HepG2 (cell line): ENCODE measurements around the gene PERCC1. TPM values are rescaled to one million over a fixed set of nuclear protein-coding genes. Genes with fewer than 3 reads are reported as not detected.
A peak's percentile ranks its signal among the peaks of the same experiment; 100 is the strongest.

ENCODE experiments used
- CBX2 ChIP-seq, 2 experiments: fragments of 200-600 bp in 1 of 2; sonication (generic); formaldehyde crosslinking in 1 of 2; IDR thresholded peaks; 2 replicates each; pipeline versions ENCODE4 v1.7.0 to v1.8.1; 2018 to 2022; ENCODE audit warnings: low read depth in 2 of 2, low read length in 1 of 2, mild to moderate bottlenecking in 1 of 2, missing genetic modification reagents in 1 of 2
- GTF3A ChIP-seq: sonication (generic); formaldehyde crosslinking; conservative IDR thresholded peaks from 2 replicates; pipeline ENCODE4 v1.4.0; 2020; ENCODE audit warnings: mild to moderate bottlenecking, missing genetic modification reagents
- MXD4 ChIP-seq: IDR thresholded peaks from 2 replicates; pipeline ENCODE4 v1.6.1; 2016; ENCODE audit warnings: mild to moderate bottlenecking, missing biosample characterization, missing genetic modification reagents
- NFKB2 ChIP-seq: sonication (generic); formaldehyde crosslinking; IDR thresholded peaks from 2 replicates; pipeline ENCODE4 v1.4.0; 2020; ENCODE audit warnings: missing genetic modification reagents, borderline replicate concordance
- NONO ChIP-seq, 2 experiments: fragments of 450-650 bp in 1 of 2; sonication (generic) in 1 of 2; formaldehyde crosslinking in 1 of 2; IDR thresholded peaks in 1 of 2; conservative IDR thresholded peaks in 1 of 2; 2 replicates each; pipeline versions ENCODE4 v1.6.1 to v1.8.0; 2017 to 2022; ENCODE audit warnings: mild to moderate bottlenecking in 1 of 2, missing genetic modification reagents in 1 of 2, moderate library complexity in 1 of 2
- ZBTB42 ChIP-seq: sonication (generic); formaldehyde crosslinking; IDR thresholded peaks from 2 replicates; pipeline ENCODE4 v1.5.0; 2020; ENCODE audit warnings: mild to moderate bottlenecking, missing genetic modification reagents
- ZBTB8A ChIP-seq: sonication (generic); formaldehyde crosslinking; IDR thresholded peaks from 2 replicates; pipeline ENCODE4 v1.4.0; 2020; ENCODE audit warnings: mild to moderate bottlenecking, low read depth, missing genetic modification reagents, borderline replicate concordance
- ZC3H4 ChIP-seq: sonication (generic); formaldehyde crosslinking; IDR thresholded peaks from 2 replicates; pipeline ENCODE4 v1.4.0; 2020; ENCODE audit warnings: missing genetic modification reagents, borderline replicate concordance
- ZNF124 ChIP-seq: sonication (generic); formaldehyde crosslinking; IDR thresholded peaks from 2 replicates; pipeline ENCODE4 v1.4.0; 2020; ENCODE audit warnings: missing genetic modification reagents
- ZNF20 ChIP-seq: sonication (generic); formaldehyde crosslinking; IDR thresholded peaks from 2 replicates; pipeline ENCODE4 v1.4.0; 2020; ENCODE audit warnings: mild to moderate bottlenecking, moderate library complexity, missing genetic modification reagents
- ZNF230 ChIP-seq: sonication (generic); formaldehyde crosslinking; IDR thresholded peaks from 2 replicates; pipeline ENCODE4 v1.4.0; 2020; ENCODE audit warnings: mild to moderate bottlenecking, missing genetic modification reagents
- ZNF260 ChIP-seq: sonication (generic); formaldehyde crosslinking; IDR thresholded peaks from 2 replicates; pipeline ENCODE4 v1.4.0; 2020; ENCODE audit warnings: missing genetic modification reagents, low read depth, mild to moderate bottlenecking, borderline replicate concordance
- ZNF556 ChIP-seq: sonication (generic); formaldehyde crosslinking; IDR thresholded peaks from 2 replicates; pipeline ENCODE4 v1.4.0; 2020; ENCODE audit warnings: mild to moderate bottlenecking, missing genetic modification reagents, borderline replicate concordance
- ZNF572 ChIP-seq: sonication (generic); formaldehyde crosslinking; IDR thresholded peaks from 2 replicates; pipeline ENCODE4 v1.5.1; 2020; ENCODE audit warnings: mild to moderate bottlenecking, missing genetic modification reagents
- ZNF577 ChIP-seq: sonication (generic); formaldehyde crosslinking; IDR thresholded peaks from 2 replicates; pipeline ENCODE4 v1.4.0; 2020; ENCODE audit warnings: mild to moderate bottlenecking, low read depth, missing genetic modification reagents, borderline replicate concordance
- ZNF652 ChIP-seq: IDR thresholded peaks from 2 replicates; pipeline ENCODE4 v1.6.1; 2016; ENCODE audit warnings: low read depth, borderline replicate concordance
- ZSCAN9 ChIP-seq: IDR thresholded peaks from 2 replicates; pipeline ENCODE4 v1.6.1; 2016; ENCODE audit warnings: borderline replicate concordance
- polyA plus RNA-seq, 8 experiments: library from polyadenylated mRNA; depleted of rRNA in 3 of 8; stranded (reverse) in 7 of 8; unstranded in 1 of 8; fragments of >200 nt; fragmentation: Illumina TruSeq in 4 of 8; extraction: Trizol in 4 of 8; gene quantifications; 2 replicates each; pipeline versions ENCODE4 v1.2.1 to v1.2.3, GENCODE V29; 2011 to 2016; ENCODE audit warnings: low read depth in 4 of 8, missing spikeins in 1 of 8, mixed read lengths in 1 of 8; ENCODE audit not compliant: insufficient read depth in 1 of 8
- total RNA-seq, 5 experiments: library from RNA; depleted of rRNA; stranded (reverse); fragments of >200 nt; fragmentation: Illumina TruSeq; extraction: Trizol; gene quantifications; 2 replicates each; pipeline ENCODE4 v1.2.3, GENCODE V29; 2016; ENCODE audit warnings: low read depth in 1 of 5
- TF ChIP-seq, protein P1 (sequence below): sonication (generic); formaldehyde crosslinking; IDR thresholded peaks from 2 replicates; pipeline ENCODE4 v1.8.0; 2022; ENCODE audit warnings: missing genetic modification reagents, low read depth, mild to moderate bottlenecking, borderline replicate concordance
- TF ChIP-seq, protein P2 (sequence below): sonication (generic); formaldehyde crosslinking; IDR thresholded peaks from 2 replicates; pipeline ENCODE4 v1.5.1; 2020; ENCODE audit warnings: missing genetic modification reagents, mild to moderate bottlenecking, borderline replicate concordance
- TF ChIP-seq, protein P3 (sequence below): sonication (generic); formaldehyde crosslinking; IDR thresholded peaks from 2 replicates; pipeline ENCODE4 v1.8.1; 2023; ENCODE audit warnings: mild to moderate bottlenecking, inconsistent platforms, moderate library complexity, missing genetic modification reagents, borderline replicate concordance
- TF ChIP-seq, protein P4 (sequence below): sonication (generic); formaldehyde crosslinking; IDR thresholded peaks from 2 replicates; pipeline ENCODE4 v1.4.0; 2020; ENCODE audit warnings: mild to moderate bottlenecking, missing genetic modification reagents

Gene PERCC1
- total and polyA plus RNA-seq, 2 of the 13 experiments (the other 11 are each of a cell fraction or from before 2014, with no cell fraction given), result 0.15 TPM; not detected in 1

DNA sequence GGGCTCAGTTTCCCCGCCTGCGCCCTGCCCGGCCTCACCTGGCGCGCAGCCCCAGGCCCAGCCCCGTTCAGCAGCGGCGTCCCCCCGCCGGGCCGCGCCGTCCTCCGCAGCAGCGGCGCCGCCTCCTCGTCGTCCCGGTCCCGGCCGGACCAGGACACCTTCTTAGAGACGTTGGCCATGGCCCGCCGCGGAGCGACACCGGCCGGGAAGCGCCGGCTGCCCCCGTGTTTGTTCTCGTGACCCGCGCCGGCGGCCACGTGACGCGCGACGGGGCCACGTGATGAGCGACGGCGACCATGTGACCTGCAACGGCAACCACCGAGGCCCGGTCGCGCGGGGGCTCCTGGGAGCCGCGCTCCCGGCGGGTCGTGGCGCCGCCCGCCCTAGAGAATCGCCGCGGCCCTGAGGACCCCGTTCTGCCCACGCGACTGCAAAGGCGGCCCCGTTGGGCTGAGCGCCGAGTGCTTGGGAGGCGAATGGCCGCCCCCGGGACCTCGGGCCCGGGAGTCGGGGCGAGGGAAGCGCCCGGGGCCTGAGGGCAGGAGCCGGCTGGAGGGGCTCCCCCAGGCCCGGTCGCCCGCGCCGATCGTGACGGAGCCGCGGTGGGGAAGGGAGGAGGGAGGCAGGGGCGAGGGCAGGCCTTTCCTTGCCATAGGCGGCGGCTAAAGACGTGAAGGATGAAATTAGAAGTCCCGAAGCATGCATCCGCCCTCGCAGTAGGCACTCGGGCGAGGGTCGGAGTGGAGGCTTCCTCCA is 44.1 kb downstream of the PERCC1 start, which contains the start of gene CLCN7 (continued):
- TF ChIP-seq ZC3H4 (no peak), NFKB2 (CRISPR knock-in tag) (peak; percentile 91), ZNF556 (peak; percentile 77; the same call in 1 of the 2 replicates), ZNF572 (no peak), NONO (IDR thresholded peaks at IDR 0.05) (no peak), NONO (CRISPR knock-in tag; conservative IDR thresholded peaks at IDR 0.05) (peak; percentile 77), ZBTB42 (CRISPR knock-in tag) (no peak; the same call in 1 of the 2 replicates), ZNF230 (peak; percentile 89; the same call in 1 of the 2 replicates), ZBTB8A (CRISPR knock-in tag) (no peak), MXD4 (CRISPR knock-in tag) (peak; percentile 97), ZNF124 (peak; percentile 82), CBX2 (IDR thresholded peaks at IDR 0.05; ENCODE audit: low read depth, low read length) (no peak), CBX2 (CRISPR knock-in tag; IDR thresholded peaks at IDR 0.05; ENCODE audit: low read depth) (0 out of 2 replicates have a peak, but pooled peaks have one; percentile 17), ZSCAN9 (CRISPR knock-in tag) (peak; percentile 95), ZNF20 (CRISPR knock-in tag) (no peak), ZNF260 (no peak), ZNF652 (CRISPR knock-in tag) (no peak), ZNF577 (CRISPR knock-in tag) (no peak), GTF3A (CRISPR knock-in tag) (no peak)
- TF ChIP-seq, protein P1, sequence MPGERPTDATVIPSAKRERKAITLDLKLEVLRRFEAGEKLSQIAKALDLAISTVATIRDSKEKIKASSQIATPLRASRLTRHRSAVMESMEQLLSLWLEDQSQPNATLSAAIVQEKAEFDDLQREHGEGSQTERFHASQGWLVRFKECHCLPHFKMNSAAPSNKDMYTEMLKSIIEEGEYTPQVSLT, result no peak
- TF ChIP-seq, protein P2, sequence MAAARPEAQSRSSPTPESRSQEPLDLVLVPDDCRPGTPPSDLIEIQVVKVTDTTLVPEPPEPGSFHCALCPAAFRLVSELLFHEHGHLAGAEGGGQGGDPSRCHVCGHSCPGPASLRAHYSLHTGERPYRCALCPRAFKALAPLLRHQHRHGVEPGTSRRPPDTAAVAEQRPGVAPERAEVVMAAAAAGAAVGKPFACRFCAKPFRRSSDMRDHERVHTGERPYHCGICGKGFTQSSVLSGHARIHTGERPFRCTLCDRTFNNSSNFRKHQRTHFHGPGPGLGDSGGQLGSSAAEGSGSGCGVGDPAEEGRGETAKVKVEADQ, result peak; percentile 80; the same call in 1 of the 2 replicates
- TF ChIP-seq, protein P3, sequence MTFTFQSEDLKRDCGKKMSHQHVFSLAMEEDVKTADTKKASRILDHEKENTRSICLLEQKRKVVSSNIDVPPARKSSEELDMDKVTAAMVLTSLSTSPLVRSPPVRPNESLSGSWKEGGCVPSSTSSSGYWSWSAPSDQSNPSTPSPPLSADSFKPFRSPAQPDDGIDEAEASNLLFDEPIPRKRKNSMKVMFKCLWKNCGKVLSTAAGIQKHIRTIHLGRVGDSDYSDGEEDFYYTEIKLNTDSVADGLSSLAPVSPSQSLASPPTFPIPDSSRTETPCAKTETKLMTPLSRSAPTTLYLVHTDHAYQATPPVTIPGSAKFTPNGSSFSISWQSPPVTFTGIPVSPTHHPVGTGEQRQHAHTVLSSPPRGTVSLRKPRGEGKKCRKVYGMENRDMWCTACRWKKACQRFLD (CRISPR knock-in tag), result peak; percentile 95
- TF ChIP-seq, protein P4, sequence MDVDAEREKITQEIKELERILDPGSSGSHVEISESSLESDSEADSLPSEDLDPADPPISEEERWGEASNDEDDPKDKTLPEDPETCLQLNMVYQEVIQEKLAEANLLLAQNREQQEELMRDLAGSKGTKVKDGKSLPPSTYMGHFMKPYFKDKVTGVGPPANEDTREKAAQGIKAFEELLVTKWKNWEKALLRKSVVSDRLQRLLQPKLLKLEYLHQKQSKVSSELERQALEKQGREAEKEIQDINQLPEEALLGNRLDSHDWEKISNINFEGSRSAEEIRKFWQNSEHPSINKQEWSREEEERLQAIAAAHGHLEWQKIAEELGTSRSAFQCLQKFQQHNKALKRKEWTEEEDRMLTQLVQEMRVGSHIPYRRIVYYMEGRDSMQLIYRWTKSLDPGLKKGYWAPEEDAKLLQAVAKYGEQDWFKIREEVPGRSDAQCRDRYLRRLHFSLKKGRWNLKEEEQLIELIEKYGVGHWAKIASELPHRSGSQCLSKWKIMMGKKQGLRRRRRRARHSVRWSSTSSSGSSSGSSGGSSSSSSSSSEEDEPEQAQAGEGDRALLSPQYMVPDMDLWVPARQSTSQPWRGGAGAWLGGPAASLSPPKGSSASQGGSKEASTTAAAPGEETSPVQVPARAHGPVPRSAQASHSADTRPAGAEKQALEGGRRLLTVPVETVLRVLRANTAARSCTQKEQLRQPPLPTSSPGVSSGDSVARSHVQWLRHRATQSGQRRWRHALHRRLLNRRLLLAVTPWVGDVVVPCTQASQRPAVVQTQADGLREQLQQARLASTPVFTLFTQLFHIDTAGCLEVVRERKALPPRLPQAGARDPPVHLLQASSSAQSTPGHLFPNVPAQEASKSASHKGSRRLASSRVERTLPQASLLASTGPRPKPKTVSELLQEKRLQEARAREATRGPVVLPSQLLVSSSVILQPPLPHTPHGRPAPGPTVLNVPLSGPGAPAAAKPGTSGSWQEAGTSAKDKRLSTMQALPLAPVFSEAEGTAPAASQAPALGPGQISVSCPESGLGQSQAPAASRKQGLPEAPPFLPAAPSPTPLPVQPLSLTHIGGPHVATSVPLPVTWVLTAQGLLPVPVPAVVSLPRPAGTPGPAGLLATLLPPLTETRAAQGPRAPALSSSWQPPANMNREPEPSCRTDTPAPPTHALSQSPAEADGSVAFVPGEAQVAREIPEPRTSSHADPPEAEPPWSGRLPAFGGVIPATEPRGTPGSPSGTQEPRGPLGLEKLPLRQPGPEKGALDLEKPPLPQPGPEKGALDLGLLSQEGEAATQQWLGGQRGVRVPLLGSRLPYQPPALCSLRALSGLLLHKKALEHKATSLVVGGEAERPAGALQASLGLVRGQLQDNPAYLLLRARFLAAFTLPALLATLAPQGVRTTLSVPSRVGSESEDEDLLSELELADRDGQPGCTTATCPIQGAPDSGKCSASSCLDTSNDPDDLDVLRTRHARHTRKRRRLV (CRISPR knock-in tag), result no peak
